GM19193 (cell line): ENCODE data around the gene BHLHE23.
A peak's percentile ranks its signal among the peaks of the same experiment; 100 is the strongest.

Experiments used
- POLR2A ChIP-seq: IDR thresholded peaks from 4 replicates; pipeline ENCODE4 v1.6.1; 2011; ENCODE audit not compliant: insufficient read depth, insufficient read length; ENCODE audit errors: extremely low read depth

BHLHE23 gene

DNA sequence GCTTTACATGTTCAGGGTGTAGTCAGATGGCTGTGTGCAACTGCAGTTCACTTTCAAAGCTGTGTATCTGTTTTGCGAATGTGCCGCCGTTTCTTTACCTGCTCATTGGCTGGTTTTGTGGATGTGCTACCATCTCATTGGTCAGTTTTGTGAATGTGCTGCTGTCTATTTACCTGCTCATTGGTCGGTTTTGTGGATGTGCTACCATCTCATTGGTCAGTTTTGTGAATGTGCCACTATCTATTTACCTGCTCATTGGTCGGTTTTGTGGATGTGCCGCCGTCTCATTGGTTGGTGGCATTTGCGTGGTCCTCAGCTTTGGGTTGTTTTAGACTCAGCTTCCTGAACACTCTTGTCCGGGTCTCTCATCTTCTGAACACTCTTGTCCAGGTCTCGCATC, 40.5 kb upstream of the BHLHE23 start:
- TF ChIP-seq POLR2A = no peak

- TF ChIP-seq POLR2A = no peak
Observed at GRCh38 chr20:63046841-63047240, 40.1 kb upstream of the BHLHE23 start.

DNA sequence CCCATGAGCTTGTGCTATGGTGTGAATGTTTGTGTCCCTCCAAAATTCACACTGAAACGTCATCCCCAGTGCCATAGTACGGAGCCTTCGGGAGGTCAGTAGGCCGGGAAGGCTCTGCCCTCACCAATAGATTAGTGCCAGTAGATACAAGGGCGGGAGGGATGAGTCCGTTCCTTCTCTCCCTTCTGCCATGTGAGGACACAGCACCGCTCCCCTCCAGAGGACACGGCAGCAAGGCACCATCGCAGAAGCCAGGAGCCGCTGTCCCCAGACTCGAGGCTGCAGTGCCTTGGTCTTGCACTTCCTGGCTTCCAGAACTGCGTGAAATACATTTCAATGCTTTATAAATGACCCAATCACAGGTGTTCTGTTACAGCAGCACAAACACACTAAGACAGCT, 39.2 kb upstream of the BHLHE23 start:
- no peak for TF ChIP-seq POLR2A

GRCh38 chr20:63045401-63045800, 38.6 kb upstream of the BHLHE23 start:
- TF ChIP-seq POLR2A = no peak

- no peak for TF ChIP-seq POLR2A
Observed at GRCh38 chr20:63044605-63045004, 37.8 kb upstream of the BHLHE23 start.

DNA sequence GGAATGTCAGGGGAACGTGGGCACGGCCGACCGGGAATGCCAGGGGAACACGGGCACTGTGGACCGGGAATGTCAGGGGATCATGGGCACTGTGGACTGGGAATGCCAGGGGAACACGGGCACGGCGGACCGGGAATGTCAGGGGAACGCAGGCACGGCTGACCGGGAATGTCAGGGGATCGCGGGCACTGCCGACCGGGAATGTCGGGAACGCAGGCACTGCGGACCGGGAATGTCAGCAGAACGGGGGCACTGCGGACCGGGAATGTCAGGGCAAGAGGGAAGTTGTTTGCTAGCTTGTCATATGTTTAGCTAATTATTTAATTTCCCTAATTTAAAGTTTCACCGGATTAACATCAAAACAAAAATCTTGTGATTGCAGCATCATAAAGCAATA, 37.4 kb upstream of the BHLHE23 start:
- no peak for TF ChIP-seq POLR2A

GRCh38 chr20:63043348-63044203, 36.8 kb upstream of the BHLHE23 start:
- TF ChIP-seq POLR2A = no peak

DNA sequence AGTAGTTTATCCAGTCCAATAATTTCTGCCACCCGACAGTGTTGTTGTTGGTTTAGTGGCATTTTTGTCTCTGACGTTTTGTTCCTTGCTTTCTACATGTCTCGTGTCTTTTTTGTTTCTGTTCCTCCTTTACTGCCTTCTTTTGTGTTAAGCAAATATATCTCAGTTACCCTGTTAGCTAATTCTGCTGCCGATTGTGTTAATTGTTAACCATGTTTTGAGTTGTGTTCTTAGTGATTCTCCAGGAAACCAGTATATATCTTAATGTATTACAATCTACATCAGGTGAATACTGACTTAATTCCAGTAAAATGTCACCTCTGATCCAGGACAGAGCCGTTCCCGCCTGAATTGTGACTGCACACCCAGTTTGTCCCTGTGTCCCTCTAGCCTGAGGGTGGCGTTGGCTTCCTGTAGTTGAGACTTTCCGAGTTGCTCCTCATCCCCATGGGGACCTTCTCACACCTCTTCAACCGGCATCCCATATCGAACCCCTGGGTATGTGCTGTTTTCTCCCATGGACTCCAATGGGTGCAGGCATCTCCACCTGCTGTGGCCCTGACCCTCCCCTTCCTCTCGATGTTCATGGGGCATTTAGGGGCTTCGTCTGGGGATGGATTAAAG, 35.8 kb upstream of the BHLHE23 start:
- no peak for TF ChIP-seq POLR2A

- no peak for TF ChIP-seq POLR2A
Observed at GRCh38 chr20:63041776-63042175, 35.0 kb upstream of the BHLHE23 start.

- no peak for TF ChIP-seq POLR2A
Observed at GRCh38 chr20:63037669-63038268, 31.0 kb upstream of the BHLHE23 start.

GRCh38 chr20:63036291-63036690, 29.5 kb upstream of the BHLHE23 start:
- no peak for TF ChIP-seq POLR2A

DNA sequence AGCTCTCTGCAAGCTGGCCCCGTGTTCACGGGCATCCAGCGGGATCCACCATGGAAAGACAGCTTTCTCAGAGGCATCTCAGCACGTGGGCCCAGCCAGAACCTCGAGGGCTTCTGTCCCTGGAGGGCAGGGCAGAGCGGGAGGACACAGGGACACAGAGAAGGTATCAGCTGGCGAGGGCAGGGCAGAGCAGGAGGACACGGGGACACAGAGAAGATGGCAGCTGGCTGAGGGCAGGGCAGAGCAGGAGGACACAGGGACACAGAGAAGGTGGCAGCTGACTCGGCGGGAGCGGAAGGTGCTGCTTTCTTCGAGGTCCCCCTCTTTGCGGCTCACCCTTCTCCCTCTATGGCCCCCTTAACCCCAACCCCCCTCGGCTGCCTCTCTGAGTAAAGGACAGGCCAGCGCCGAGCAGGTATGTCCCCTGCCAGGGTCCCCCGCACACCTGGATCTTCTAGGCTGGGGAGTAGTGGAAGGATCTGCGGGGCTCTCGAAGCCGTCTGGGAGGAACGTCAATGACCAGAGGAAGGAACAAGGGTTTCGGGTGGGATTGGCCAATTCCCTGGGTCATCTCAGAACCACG, 28.9 kb upstream of the BHLHE23 start:
- TF ChIP-seq POLR2A = peak; percentile 12

DNA sequence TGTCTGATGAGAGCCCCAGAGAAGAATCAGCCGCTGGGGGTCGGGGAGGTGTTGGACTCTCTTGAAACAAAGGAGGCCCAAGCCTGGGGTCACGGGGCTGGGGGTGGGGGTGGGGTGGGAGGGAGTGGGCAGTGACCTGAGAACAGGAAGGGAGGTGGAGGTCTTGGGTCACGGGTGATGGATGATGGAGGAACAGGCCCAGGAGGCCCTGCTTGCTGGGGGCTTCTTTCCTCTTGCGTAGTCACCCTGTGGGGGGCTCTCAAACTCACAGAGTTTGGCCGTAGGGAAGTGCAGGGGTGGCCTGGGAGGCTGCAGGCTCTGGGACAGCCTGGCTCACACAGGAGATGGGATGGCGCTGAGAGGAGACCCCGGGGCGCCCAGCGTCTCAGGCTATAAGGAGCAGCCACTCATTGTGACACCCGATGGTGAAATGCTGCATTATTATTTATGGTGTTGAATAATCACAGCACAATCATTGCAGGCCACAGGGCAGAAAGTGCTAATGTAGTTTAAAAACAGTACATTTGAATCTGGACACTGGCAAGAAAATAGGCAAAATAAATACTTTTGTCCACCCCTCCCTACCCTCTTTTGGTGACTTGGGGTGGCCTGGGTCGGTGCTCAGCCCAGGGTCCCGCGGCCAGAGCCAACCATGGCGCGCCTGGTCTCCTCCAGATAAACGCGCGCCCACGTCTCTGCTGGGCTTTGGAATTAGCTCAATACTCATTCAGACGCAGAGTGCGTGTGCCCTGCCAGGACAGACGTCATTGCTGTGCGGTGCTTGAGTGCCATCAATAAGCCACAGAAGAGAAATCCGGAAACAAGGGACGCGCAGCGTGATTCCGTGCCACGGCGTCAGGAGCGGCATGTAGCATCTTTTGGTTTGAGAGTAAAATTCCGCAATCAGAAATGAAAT, 27.3 kb upstream of the BHLHE23 start:
- TF ChIP-seq POLR2A = no peak
